T-helper 1 cell (primary cell): ENCODE measurements around the gene OR2AG1.
"Not testable (repeated sequence)": the region's sequence is repeated elsewhere in the genome, so short reads cannot be mapped to it uniquely, and the experiment has no call there.

Experiments used
- DNase-seq, 5 donors: peaks; one replicate each; pipeline ENCODE4 v3.0.0-alpha.2; 2012 to 2020

Gene OR2AG1

DNA sequence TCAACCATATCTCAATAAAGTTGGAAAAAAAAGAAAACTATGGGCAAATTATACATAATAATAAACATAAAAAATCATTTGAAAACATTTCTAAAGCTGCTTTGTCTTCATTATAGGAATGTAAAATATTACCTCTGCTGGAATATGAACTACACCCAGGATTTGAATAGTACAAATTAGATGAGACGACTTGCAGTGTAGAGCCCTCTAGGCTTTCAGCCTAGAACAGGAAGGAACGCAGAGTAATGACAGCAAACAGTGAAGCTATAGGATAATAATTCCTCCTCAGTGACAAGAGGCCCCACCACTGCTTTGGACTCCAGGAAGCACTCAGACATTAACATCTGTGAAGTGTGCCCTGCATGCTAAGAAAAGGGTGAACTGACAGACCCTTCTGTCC lies 7.7 kb downstream of the OR2AG1 start:
- no peak for DNase-seq

DNA sequence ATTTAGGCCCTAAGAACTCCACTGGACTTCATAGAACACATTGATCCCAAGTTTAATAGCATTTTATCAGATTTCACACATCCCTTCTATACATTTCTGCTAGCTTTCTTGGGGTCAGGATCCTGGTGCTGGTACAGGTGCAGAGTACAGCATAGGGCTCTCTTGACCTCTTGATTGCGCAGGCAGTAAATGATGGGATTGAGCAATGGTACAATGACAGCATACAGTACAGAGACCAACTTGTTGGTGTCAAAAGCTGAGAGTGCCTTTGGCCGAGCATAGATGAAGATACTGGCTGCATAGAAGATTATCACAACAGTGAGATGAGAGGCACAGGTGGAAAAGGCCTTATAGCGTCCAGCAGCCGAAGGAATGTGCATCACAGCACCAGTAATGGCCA lies 11.8 kb downstream of the OR2AG1 start:
- DNase-seq: no peak

DNA sequence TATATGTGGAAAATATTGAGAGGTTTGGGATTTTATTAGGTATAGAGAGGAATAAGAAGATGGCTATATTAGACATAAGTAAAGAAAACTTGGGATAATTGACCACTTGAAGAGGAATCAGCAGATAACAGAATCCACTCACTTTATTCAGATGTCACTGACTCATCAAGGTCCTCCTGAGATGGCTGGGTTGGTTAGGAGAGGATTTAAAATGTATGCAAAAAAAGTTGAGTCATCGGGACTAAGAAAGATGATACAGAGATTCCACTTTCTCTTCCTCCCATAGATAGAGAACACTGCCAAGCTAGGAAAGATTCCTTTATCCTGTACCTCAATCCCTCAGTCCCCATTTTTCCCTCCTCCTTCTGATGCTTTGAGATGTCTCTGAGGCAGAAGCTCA lies 16.6 kb downstream of the OR2AG1 start, which contains the start of gene OR6A2:
TSS of gene OR6A2 (minus strand) at position 288 of the 400 bp plus-strand sequence. CDS start 3,981 bp downstream, outside the sequence.
- DNase-seq: no peak

DNA sequence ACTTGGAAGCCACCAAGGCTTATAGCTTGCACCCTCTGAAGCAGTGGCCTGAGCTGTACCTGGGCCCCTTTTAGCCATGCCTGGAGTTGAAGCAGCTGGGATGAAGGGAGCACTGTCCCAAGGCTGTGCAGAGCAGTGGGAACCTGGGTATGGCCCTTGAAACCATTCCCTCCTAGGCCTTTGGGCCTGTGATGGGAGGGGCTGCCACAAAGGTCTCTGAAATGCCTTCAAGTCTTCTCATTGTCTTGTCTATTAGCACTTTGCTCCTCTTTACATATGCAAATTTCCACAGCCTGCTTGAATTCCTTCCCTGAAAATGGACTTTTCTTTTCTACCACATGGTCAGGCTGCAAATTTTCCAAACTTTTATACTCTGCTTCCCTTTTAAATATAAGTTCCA lies 18.3 kb downstream of the OR2AG1 start:
- DNase-seq: not testable (repeated sequence)

DNA sequence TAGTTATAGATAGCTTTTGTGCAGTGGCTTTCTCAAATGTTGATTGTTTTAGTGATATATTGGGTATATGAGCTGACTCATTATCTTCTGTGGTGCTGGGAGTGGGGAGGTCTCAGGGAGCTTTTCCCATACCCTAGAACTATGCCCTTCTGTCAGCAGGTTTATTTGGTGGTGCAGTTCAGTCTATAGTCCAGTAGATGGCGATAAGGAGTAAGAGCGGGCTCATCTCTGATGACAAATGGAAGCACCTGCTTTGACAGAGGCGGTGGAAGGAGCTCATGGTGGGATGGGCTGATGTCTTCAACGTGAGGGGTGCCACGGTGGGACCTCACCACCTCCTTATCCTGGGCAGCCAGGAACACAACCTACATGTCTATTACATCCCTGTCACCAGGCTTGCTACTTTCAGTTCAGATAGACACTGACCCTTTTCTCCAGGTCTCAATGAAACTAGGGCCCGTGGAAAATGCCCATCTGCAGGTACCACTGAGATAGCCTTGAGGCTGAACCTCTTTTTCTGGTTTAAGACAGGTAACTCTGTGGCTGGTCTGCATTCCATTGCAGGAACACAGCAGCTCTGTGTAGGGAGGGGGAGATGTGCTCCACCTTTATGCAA lies 29.7 kb downstream of the OR2AG1 start:
- DNase-seq: peak in 3 of 5 donors; percentile 6 to 44 (median 17)

DNA sequence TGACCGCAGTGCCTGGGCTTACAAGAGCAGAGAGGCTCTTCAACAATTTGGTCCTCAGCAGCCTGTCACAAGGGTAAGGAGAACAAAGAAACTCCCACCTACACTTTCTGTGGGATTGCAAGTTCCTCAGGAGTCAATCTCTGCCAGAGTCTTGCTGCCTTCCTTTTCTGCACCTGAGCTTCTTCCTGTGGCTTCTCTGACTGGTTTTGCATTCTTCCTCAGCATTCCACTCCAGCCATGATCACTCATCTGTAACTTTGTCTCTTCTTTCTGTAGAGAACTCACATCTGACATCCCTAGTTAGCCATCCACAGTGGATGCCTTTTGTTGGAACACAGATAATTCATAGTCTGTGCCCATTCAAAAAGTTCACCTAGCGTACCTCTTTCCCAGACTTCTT lies 30.8 kb downstream of the OR2AG1 start:
- no peak for DNase-seq

DNA sequence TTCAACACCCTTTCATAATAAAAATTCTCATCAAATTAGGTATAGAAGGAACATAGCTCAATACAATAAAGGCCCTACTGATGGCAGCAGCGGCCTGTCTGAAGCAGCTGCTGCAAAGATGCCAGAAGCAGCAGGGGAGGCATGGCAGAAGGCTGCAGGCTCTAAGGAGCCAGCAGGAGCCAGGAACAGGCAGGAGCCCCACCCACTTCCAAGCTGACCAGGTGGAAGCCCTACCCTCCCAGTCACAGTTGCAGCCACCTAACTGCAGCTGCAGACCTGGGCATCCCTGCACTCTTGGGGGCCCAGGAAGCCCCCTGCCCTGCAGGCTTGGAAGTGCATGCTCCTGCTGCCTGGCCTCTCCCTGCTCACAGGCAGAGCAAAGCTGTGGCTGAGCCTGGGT lies 34.9 kb downstream of the OR2AG1 start:
- DNase-seq: no peak

DNA sequence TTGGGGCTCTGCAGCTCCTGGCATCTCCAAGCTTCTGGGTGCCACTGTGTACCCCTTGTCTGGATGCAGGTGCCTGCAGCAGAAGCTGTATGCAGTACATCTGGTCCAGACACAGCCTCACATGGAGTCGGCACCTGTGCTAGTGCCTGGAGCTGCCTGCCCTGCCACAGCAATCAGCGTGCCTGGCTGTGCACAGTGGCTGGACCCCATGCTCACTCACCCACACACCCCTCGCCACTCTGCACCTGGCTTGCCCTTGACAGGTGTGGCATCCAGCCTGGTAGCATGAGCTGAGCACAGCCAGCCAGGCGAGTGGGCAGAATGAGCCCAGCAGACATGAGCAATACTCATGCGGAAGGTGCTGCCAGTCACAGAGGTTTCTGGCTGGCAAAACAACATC lies 36.1 kb downstream of the OR2AG1 start:
- DNase-seq: no peak

DNA sequence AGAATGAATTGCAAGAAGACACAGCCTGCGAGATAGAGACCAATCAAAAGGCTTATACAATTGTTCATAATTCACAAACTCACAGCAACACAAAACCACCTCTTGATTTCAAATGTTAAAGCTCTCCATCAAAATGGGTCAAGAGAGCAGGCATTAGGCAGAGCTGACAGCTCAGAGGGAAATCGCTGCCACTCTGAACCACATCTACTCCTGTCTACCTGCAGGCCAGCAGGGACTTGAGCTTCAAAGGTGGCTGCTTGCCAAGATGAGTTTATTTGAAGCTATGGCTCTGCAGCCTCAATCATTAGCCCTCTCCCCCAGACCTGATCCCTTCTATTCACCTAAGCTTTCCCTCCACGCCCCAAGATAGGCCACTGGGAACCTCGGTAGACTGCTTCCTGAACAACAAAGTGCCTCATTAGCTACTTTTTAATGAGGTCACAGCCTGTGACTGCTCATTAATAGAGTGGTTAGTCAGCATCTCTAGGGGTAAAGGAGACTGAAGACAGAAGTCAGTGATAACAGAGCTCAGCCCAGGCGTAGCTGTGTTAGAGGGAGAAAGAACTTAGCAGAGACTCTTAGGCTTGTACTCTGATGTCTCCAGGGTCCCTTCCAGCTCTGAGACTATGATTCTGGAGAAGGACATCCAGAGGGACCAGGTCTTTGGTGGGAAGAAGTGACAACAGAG lies 41.5 kb downstream of the OR2AG1 start:
- DNase-seq: no peak

DNA sequence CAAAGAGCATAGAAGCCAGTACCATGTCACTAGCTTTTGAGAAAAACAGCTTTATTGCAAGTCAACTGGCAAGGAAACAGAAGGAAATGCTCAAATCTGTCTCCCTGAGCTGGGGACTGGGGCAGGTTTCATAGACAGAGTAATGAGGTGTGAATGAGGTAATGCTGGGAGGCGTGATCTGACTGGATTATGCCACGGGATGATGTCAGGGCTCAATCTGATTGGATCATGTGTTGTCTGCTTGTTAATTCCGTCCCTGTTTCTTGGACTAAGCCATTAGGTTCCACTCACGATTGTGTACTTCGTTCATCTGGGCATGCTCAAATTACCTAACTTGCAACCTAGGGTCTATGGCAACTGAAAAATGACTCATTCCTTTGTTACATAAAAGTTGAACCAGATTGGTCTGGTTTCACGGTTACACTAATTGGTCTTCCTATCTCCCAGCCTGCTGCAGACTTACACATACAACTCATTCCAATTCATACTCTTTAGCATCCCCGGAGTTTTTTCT lies 42.5 kb downstream of the OR2AG1 start:
- DNase-seq: no peak

DNA sequence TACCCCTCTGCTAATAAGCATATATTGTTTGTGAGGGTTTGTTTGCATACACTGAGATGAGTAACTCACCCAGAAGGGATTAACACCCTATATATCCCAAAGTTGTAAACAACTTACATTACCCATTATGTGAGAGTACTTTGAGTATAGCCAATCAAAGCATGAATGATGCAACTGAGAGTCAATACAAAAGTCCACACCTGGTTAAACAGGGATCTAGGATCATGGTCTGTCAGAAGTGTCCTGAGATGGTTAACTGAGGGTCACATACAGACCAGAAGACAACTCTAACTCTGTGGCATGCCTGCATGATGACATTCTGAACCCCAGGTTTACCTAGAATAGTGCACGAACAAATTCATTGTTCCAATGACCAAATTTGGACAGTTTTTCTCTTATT lies 45.3 kb downstream of the OR2AG1 start:
- DNase-seq: no peak

DNA sequence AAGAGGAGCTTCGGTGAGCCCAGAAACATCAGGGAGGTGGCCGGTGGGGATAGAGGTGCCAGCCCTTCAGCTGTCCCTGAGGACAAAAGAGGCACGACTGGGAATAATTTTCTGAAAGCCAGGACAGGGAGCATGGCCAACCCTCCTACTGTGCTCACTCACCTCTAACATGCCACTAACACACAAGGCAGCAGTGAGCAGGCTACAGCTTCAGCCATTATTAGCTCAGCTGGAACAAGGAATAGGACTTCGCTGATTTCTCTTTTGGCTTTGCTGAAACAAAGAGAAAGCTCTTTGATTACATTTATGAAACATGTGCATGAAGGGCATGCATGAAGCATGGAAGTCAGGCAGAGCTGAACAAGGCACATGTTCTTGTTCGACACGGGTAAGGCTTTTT lies 50.5 kb downstream of the OR2AG1 start:
- DNase-seq: no peak

DNA sequence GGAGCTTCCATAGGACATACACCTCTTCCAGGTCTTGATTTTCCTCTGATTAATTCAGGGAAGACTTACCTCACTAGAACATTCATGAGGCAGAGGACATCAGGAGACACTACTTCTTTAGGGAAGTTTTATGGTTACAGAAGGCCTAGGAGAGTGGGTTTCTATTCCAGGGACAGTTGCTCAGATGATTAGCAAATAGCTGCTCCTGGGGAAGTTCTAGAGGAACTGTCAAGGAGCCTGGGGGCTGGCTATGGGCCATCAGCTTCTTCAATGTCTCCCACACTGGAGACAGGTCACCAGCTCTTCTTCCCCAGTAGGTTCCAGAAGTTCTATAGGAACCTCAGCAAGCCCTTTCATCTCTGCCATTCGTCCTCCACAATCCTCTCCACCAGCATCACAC lies 51.2 kb downstream of the OR2AG1 start:
- DNase-seq: no peak
